HepG2 (cell line): Measurements from ENCODE around the gene ZNF134. TPM values are rescaled to one million over a fixed set of nuclear protein-coding genes. Genes with fewer than 3 reads are reported as not detected.

Source experiments
- E2F5 ChIP-seq: sonication (generic); formaldehyde crosslinking; conservative IDR thresholded peaks from 2 replicates; pipeline ENCODE4 v1.4.0; 2020; ENCODE audit warnings: missing genetic modification reagents
- HMG20A ChIP-seq: IDR thresholded peaks from 2 replicates; pipeline ENCODE4 v1.6.1; 2016; ENCODE audit warnings: borderline replicate concordance
- HMGXB3 ChIP-seq: sonication (generic); formaldehyde crosslinking; IDR thresholded peaks from 2 replicates; pipeline ENCODE4 v1.4.0; 2020; ENCODE audit warnings: missing genetic modification reagents, borderline replicate concordance
- HNF4A ChIP-seq: sonication (generic); formaldehyde crosslinking; IDR thresholded peaks from 2 replicates; pipeline ENCODE4 v1.4.0; 2020; ENCODE audit warnings: missing genetic modification reagents
- MAF1 ChIP-seq: sonication (generic); formaldehyde crosslinking; IDR thresholded peaks from 2 replicates; pipeline ENCODE4 v1.5.0; 2020; ENCODE audit warnings: missing genetic modification reagents, borderline replicate concordance
- MXI1 ChIP-seq: IDR thresholded peaks from 3 replicates; pipeline ENCODE4 v1.6.1; 2012; ENCODE audit warnings: low read depth, low read length, inconsistent platforms, borderline replicate concordance
- POLR2AphosphoS5 ChIP-seq: IDR thresholded peaks from 2 replicates; pipeline ENCODE4 v1.6.1; 2012; ENCODE audit warnings: low read depth, low read length
- POLR2G ChIP-seq: fragments of 200-400 bp; formaldehyde crosslinking; IDR thresholded peaks from 2 replicates; pipeline ENCODE4 v1.6.1; 2018; ENCODE audit warnings: mild to moderate bottlenecking, low read depth, low read length, moderate library complexity
- SSRP1 ChIP-seq: IDR thresholded peaks from 2 replicates; pipeline ENCODE4 v1.6.1; 2016; ENCODE audit warnings: control low read depth
- TFDP1 ChIP-seq: IDR thresholded peaks from 2 replicates; pipeline ENCODE4 v1.6.1; 2016; ENCODE audit warnings: missing compliant biosample characterization, missing genetic modification reagents, borderline replicate concordance
- TOPORS ChIP-seq: sonication (generic); formaldehyde crosslinking; IDR thresholded peaks from 2 replicates; pipeline ENCODE4 v1.8.0; 2023; ENCODE audit warnings: mild to moderate bottlenecking, missing genetic modification reagents
- TRIM22 ChIP-seq: fragments of 450-650 bp; IDR thresholded peaks from 2 replicates; pipeline ENCODE4 v1.6.1; 2017
- ZFYVE20 ChIP-seq: sonication (generic); formaldehyde crosslinking; IDR thresholded peaks from 2 replicates; pipeline ENCODE4 v1.8.0; 2023; ENCODE audit warnings: low read depth, mild to moderate bottlenecking, moderate library complexity, missing genetic modification reagents, borderline replicate concordance
- ZNF234 ChIP-seq: sonication (generic); formaldehyde crosslinking; conservative IDR thresholded peaks from 2 replicates; pipeline ENCODE4 v1.5.1; 2020; ENCODE audit warnings: mild to moderate bottlenecking, missing genetic modification reagents
- ZNF280D ChIP-seq: sonication (generic); formaldehyde crosslinking; IDR thresholded peaks from 2 replicates; pipeline ENCODE4 v1.5.1; 2020; ENCODE audit warnings: mild to moderate bottlenecking, missing genetic modification reagents
- ZNF737 ChIP-seq: sonication (generic); formaldehyde crosslinking; IDR thresholded peaks from 2 replicates; pipeline ENCODE4 v1.5.0; 2020; ENCODE audit warnings: missing genetic modification reagents, mild to moderate bottlenecking, borderline replicate concordance
- ZNF777 ChIP-seq: sonication (generic); formaldehyde crosslinking; IDR thresholded peaks from 2 replicates; pipeline ENCODE4 v1.4.0; 2020; ENCODE audit warnings: missing genetic modification reagents
- polyA plus RNA-seq, 8 experiments: library from polyadenylated mRNA; depleted of rRNA in 3 of 8; stranded (reverse) in 7 of 8; unstranded in 1 of 8; fragments of >200 nt; fragmentation: Illumina TruSeq in 4 of 8; extraction: Trizol in 4 of 8; gene quantifications; 2 replicates each; pipeline versions ENCODE4 v1.2.1 to v1.2.3, GENCODE V29; 2011 to 2016; ENCODE audit warnings: low read depth in 4 of 8, missing spikeins in 1 of 8, mixed read lengths in 1 of 8; ENCODE audit not compliant: insufficient read depth in 1 of 8
- total RNA-seq, 5 experiments: library from RNA; depleted of rRNA; stranded (reverse); fragments of >200 nt; fragmentation: Illumina TruSeq; extraction: Trizol; gene quantifications; 2 replicates each; pipeline ENCODE4 v1.2.3, GENCODE V29; 2016; ENCODE audit warnings: low read depth in 1 of 5

The ZNF134 gene
- total and polyA plus RNA-seq, 2 of the 13 experiments (the other 11 are each of a cell fraction or from before 2014, with no cell fraction given) = 6.8 to 17.1 TPM

GRCh38 chr19:57664269-57665127, 50.5 kb downstream of the ZNF134 start (continued):
- no peak for TF ChIP-seq TRIM22
- no peak for TF ChIP-seq TOPORS
- peak; percentile 68; the same call in 1 of the 2 replicates for TF ChIP-seq ZNF737
- peak; percentile 43; the same call in 1 of the 2 replicates for TF ChIP-seq ZNF280D (CRISPR knock-in tag)
- TF ChIP-seq ZNF777 (CRISPR knock-in tag) = no peak
- peak; percentile 14; the same call in 1 of the 2 replicates for TF ChIP-seq HMGXB3 (CRISPR knock-in tag)
- TF ChIP-seq POLR2AphosphoS5 = no peak
- TF ChIP-seq E2F5 (CRISPR knock-in tag) = peak; percentile 67; the same call in 1 of the 2 replicates
- no peak for TF ChIP-seq SSRP1 (CRISPR knock-in tag)
- TF ChIP-seq ZFYVE20 (CRISPR knock-in tag) = 0 out of 2 replicates have a peak, but pooled peaks have one; percentile 36
- 0 out of 2 replicates have a peak, but pooled peaks have one; percentile 22 for TF ChIP-seq HMG20A (CRISPR knock-in tag)
- TF ChIP-seq ZNF234 (CRISPR knock-in tag) = peak; percentile 66; the same call in 1 of the 2 replicates
- peak; percentile 70 for TF ChIP-seq POLR2G
- TF ChIP-seq MXI1 = peak; percentile 46; the same call in 1 of the 3 replicates
- TF ChIP-seq HNF4A (CRISPR knock-in tag) = no peak
- TF ChIP-seq MAF1 (CRISPR knock-in tag) = no peak
- TF ChIP-seq TFDP1 = peak; percentile 32; the same call in 1 of the 2 replicates
